ENCODE data around the gene PSMA5. TPM values are rescaled to one million over a fixed set of nuclear protein-coding genes. Genes with fewer than 3 reads are reported as not detected.

Gene PSMA5
- total RNA-seq, 1 donor from 2014 or later: 143 TPM

DNA sequence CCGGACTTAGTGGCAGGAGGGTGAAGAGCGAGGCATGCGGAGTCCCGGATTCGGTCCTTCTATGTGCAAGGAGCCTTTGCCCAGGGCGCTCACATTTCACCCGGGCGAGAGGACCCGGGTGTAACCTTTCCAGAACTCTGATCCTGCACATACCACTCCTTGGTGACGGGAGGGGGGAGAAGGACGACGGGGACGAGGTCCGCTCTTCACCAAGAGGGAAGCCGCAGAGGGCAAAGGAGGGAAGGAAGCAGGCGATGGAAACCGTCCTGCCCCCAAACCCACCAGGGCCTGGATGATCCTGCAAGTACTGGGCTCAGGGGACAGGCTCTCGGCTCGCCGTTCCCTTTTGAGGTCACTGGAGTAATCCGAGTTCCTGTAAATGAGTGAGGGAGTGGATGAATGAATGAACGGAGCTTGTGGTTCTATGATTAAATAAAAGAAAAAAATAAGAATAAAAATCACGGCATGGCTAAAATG lies 41.1 kb upstream of the PSMA5 start:
- no peak overlapping the region for H3K9ac ChIP-seq (ENCODE audit: low read length)
- no peaks in the 10 kb centered on the region for H3K79me2 ChIP-seq (ENCODE audit: insufficient read depth, low read length)
- peaks cover 79% of the 10 kb centered on the region for H3K27me3 ChIP-seq (ENCODE audit: insufficient read depth, low read length)
- H3K4me2 ChIP-seq (ENCODE audit: low read length): peak overlapping the region; percentile 79
- no peaks in the 10 kb centered on the region for H4K20me1 ChIP-seq (ENCODE audit: insufficient read depth, low read length)
- peaks cover 48% of the 10 kb centered on the region for H3K27me3 Mint-ChIP-seq (ENCODE audit: low read depth, unreplicated experiment)
- no peak overlapping the region for H3K27ac Mint-ChIP-seq (ENCODE audit: unreplicated experiment)
- H3K27ac ChIP-seq (ENCODE audit: low read depth, low read length): no peak overlapping the region
- peaks cover 1% of the 10 kb centered on the region for H3K4me1 Mint-ChIP-seq (ENCODE audit: low read depth, unreplicated experiment)
- H3K4me1 ChIP-seq (ENCODE audit: insufficient read depth, low read length): no peaks in the 10 kb centered on the region
- H3K36me3 Mint-ChIP-seq (ENCODE audit: low read depth, unreplicated experiment): no peaks in the 10 kb centered on the region
- H3K4me3 ChIP-seq (ENCODE audit: insufficient read depth, low read depth, low read length): no peak overlapping the region
- no peaks in the 10 kb centered on the region for H3K36me3 ChIP-seq (ENCODE audit: insufficient read depth, low read length)
- DNase-seq (ENCODE audit: low read depth) (no peak), FAIRE-seq (no peak)
- H3K9me3 ChIP-seq (ENCODE audit: insufficient read depth, low read depth, low read length): no peaks in the 10 kb centered on the region
- TF ChIP-seq, protein P1, sequence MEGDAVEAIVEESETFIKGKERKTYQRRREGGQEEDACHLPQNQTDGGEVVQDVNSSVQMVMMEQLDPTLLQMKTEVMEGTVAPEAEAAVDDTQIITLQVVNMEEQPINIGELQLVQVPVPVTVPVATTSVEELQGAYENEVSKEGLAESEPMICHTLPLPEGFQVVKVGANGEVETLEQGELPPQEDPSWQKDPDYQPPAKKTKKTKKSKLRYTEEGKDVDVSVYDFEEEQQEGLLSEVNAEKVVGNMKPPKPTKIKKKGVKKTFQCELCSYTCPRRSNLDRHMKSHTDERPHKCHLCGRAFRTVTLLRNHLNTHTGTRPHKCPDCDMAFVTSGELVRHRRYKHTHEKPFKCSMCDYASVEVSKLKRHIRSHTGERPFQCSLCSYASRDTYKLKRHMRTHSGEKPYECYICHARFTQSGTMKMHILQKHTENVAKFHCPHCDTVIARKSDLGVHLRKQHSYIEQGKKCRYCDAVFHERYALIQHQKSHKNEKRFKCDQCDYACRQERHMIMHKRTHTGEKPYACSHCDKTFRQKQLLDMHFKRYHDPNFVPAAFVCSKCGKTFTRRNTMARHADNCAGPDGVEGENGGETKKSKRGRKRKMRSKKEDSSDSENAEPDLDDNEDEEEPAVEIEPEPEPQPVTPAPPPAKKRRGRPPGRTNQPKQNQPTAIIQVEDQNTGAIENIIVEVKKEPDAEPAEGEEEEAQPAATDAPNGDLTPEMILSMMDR (IDR thresholded peaks at IDR 0.05; ENCODE audit: insufficient read depth, low read depth, low read length): no peak
- TF ChIP-seq EZH2 (IDR thresholded peaks at IDR 0.05; ENCODE audit: insufficient read depth, low read length): peak; percentile 15
- no peaks in the 10 kb centered on the region for H3K9me3 Mint-ChIP-seq (ENCODE audit: unreplicated experiment)
- H2AFZ ChIP-seq (ENCODE audit: low read depth, low read length): no peak overlapping the region
- peak overlapping the region; percentile 74 for H3K4me3 Mint-ChIP-seq (ENCODE audit: unreplicated experiment)

DNA sequence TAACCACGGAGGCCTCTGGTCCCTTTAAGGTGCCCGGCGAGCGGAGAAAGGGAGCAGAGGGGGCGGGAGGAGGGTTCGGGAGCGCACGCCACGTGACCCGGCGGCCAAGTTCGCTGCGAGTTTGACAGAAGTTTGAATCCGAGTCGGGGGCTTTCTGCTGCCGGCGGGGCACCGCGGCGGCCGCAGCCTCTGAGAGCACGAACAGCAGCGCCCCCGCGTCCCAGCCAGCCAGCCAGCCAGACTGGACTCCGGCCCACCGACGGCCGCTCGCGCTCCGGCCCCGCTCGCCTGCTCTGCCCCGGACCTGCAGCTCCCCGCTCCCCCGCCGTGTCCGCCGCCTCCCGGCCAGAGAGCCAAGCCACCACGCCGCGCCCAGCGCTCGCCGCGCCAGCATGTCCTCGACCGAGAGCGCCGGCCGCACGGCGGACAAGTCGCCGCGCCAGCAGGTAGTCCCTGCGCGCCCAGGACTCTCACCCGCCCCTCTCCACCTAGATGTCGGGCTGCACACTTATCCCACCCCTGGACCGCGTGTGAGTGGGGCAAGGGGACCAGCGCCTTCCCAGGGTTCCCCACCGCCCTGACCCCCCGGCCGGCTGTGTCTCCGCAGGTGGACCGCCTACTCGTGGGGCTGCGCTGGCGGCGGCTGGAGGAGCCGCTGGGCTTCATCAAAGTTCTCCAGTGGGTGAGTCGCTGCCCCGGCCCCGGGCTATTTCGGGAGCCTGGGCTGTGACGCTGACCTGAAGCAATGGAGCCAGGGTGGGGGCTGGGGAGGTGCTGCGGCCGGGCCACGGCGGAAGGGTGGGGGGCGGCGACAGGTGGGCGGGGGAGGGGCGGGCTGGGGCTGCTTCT lies 40.4 kb upstream of the PSMA5 start, which contains the start of gene SYPL2:
SYPL2 (plus strand) TSS at position 95 of the 849 bp plus-strand sequence; CDS start at position 393, 298 bp downstream.
- Histone ChIP-seq H3K79me2 (ENCODE audit: insufficient read depth, low read length) (no peaks in the 10 kb centered on the region), H3K36me3 (ENCODE audit: insufficient read depth, low read length) (no peaks in the 10 kb centered on the region), H3K4me1 (ENCODE audit: insufficient read depth, low read length) (no peaks in the 10 kb centered on the region), H3K9me3 (ENCODE audit: insufficient read depth, low read depth, low read length) (no peaks in the 10 kb centered on the region), H3K4me3 (ENCODE audit: insufficient read depth, low read depth, low read length) (peak within 1 kb of the TSS; percentile 45), H4K20me1 (ENCODE audit: insufficient read depth, low read length) (no peaks in the 10 kb centered on the region), H3K27ac (ENCODE audit: low read depth, low read length) (no peak within 1 kb of the TSS), H3K27me3 (ENCODE audit: insufficient read depth, low read length) (peaks cover 72% of the 10 kb centered on the region), H3K9ac (ENCODE audit: low read length) (no peak within 1 kb of the TSS), H2AFZ (ENCODE audit: low read depth, low read length) (peak within 1 kb of the TSS; percentile 82), H3K4me2 (ENCODE audit: low read length) (peak within 1 kb of the TSS; percentile 79)
- DNase-seq (ENCODE audit: low read depth) (no peak), FAIRE-seq (no peak)
- H3K4me1 Mint-ChIP-seq (ENCODE audit: low read depth, unreplicated experiment): peaks cover 1% of the 10 kb centered on the region
- no peak within 1 kb of the TSS for H3K27ac Mint-ChIP-seq (ENCODE audit: unreplicated experiment)
- peaks cover 53% of the 10 kb centered on the region for H3K27me3 Mint-ChIP-seq (ENCODE audit: low read depth, unreplicated experiment)
- peak within 1 kb of the TSS; percentile 74 for H3K4me3 Mint-ChIP-seq (ENCODE audit: unreplicated experiment)
- no peaks in the 10 kb centered on the region for H3K9me3 Mint-ChIP-seq (ENCODE audit: unreplicated experiment)
- H3K36me3 Mint-ChIP-seq (ENCODE audit: low read depth, unreplicated experiment): no peaks in the 10 kb centered on the region
- TF ChIP-seq, protein P1 (IDR thresholded peaks at IDR 0.05; ENCODE audit: insufficient read depth, low read depth, low read length): no peak
- peak; percentile 93 for TF ChIP-seq EZH2 (IDR thresholded peaks at IDR 0.05; ENCODE audit: insufficient read depth, low read length)

DNA sequence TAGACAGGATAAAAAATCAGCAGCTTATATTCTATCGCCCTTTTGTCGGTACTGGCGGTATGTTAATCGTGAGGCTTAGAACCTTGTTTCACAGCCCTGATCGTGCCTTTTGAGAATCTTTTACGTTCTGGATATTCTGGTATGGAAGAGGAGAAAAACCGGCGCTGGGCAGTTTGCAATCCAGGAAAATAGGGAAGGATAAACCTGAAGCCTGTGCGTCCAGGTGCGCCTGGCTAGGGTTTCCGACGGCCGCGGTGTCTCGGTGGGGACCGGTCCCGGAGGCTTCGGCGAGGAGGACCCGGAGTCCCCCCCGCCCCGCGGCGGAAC lies 39.8 kb upstream of the PSMA5 start:
- Histone ChIP-seq H3K79me2 (ENCODE audit: insufficient read depth, low read length) (no peaks in the 10 kb centered on the region), H3K27ac (ENCODE audit: low read depth, low read length) (no peak overlapping the region), H3K9ac (ENCODE audit: low read length) (no peak overlapping the region), H3K4me3 (ENCODE audit: insufficient read depth, low read depth, low read length) (peak overlapping the region; percentile 45), H2AFZ (ENCODE audit: low read depth, low read length) (peak overlapping the region; percentile 82), H3K36me3 (ENCODE audit: insufficient read depth, low read length) (no peaks in the 10 kb centered on the region), H4K20me1 (ENCODE audit: insufficient read depth, low read length) (no peaks in the 10 kb centered on the region), H3K9me3 (ENCODE audit: insufficient read depth, low read depth, low read length) (no peaks in the 10 kb centered on the region), H3K27me3 (ENCODE audit: insufficient read depth, low read length) (peaks cover 70% of the 10 kb centered on the region), H3K4me1 (ENCODE audit: insufficient read depth, low read length) (no peaks in the 10 kb centered on the region), H3K4me2 (ENCODE audit: low read length) (peak overlapping the region; percentile 79)
- peaks cover 53% of the 10 kb centered on the region for H3K27me3 Mint-ChIP-seq (ENCODE audit: low read depth, unreplicated experiment)
- FAIRE-seq (no peak), DNase-seq (ENCODE audit: low read depth) (no peak)
- peaks cover 1% of the 10 kb centered on the region for H3K4me1 Mint-ChIP-seq (ENCODE audit: low read depth, unreplicated experiment)
- no peaks in the 10 kb centered on the region for H3K36me3 Mint-ChIP-seq (ENCODE audit: low read depth, unreplicated experiment)
- no peaks in the 10 kb centered on the region for H3K9me3 Mint-ChIP-seq (ENCODE audit: unreplicated experiment)
- no peak overlapping the region for H3K27ac Mint-ChIP-seq (ENCODE audit: unreplicated experiment)
- TF ChIP-seq, protein P1 (IDR thresholded peaks at IDR 0.05; ENCODE audit: insufficient read depth, low read depth, low read length): no peak
- TF ChIP-seq EZH2 (IDR thresholded peaks at IDR 0.05; ENCODE audit: insufficient read depth, low read length): no peak
- peak overlapping the region; percentile 74 for H3K4me3 Mint-ChIP-seq (ENCODE audit: unreplicated experiment)
